NCI-H774 (cell line): ENCODE measurements around the gene ABAT.
A peak's percentile ranks its signal among the peaks of the same experiment; 100 is the strongest.
"Not testable (repeated sequence)": the region's sequence is repeated elsewhere in the genome, so short reads cannot be mapped to it uniquely, and the experiment has no call there.

Experiments used
- DNase-seq: peaks from one replicate; lab custom pipeline; 2025; lab: John Stamatoyannopoulos, UW

Gene ABAT

GRCh38 chr16:8682551-8683259 is 8.3 kb downstream of the ABAT start:
- no peak for DNase-seq

GRCh38 chr16:8683640-8684039 is 9.2 kb downstream of the ABAT start:
- DNase-seq = no peak

- DNase-seq = no peak
These were observed 11.2 kb downstream of the ABAT start for GRCh38 chr16:8685617-8686016.

- DNase-seq = no peak
These were observed 11.7 kb downstream of the ABAT start for GRCh38 chr16:8686031-8686621.

GRCh38 chr16:8686879-8687278 is 12.5 kb downstream of the ABAT start:
- peak; percentile 23 for DNase-seq

- no peak for DNase-seq
These were observed 15.3 kb downstream of the ABAT start for GRCh38 chr16:8689686-8690085.

- DNase-seq = no peak
These were observed 17.3 kb downstream of the ABAT start for GRCh38 chr16:8691728-8692127.

GRCh38 chr16:8694795-8695728 is 20.6 kb downstream of the ABAT start:
- no peak for DNase-seq

GRCh38 chr16:8696880-8697279 is 22.5 kb downstream of the ABAT start:
- DNase-seq = no peak

- no peak for DNase-seq
These were observed 23.5 kb downstream of the ABAT start for GRCh38 chr16:8697965-8698364.

- no peak for DNase-seq
These were observed 29.3 kb downstream of the ABAT start for GRCh38 chr16:8703693-8704092.

- no peak for DNase-seq
These were observed 29.7 kb downstream of the ABAT start for GRCh38 chr16:8704098-8704497.

GRCh38 chr16:8705100-8705822 is 30.8 kb downstream of the ABAT start:
- DNase-seq = not testable (repeated sequence)

GRCh38 chr16:8708536-8708935 is 34.1 kb downstream of the ABAT start:
- no peak for DNase-seq

- no peak for DNase-seq
These were observed 38.4 kb downstream of the ABAT start for GRCh38 chr16:8712589-8713361.

GRCh38 chr16:8713635-8714172 is 39.3 kb downstream of the ABAT start:
- no peak for DNase-seq

- DNase-seq = no peak
These were observed 39.8 kb downstream of the ABAT start for GRCh38 chr16:8714174-8714573.

- no peak for DNase-seq
These were observed 40.4 kb downstream of the ABAT start for GRCh38 chr16:8714807-8715206.

GRCh38 chr16:8716052-8716451 is 41.6 kb downstream of the ABAT start:
- no peak for DNase-seq

- no peak for DNase-seq
These were observed 42.2 kb downstream of the ABAT start for GRCh38 chr16:8716592-8716991.

- no peak for DNase-seq
These were observed 43.1 kb downstream of the ABAT start for GRCh38 chr16:8717469-8717868.
